BE2C (cell line): Measurements from ENCODE around the gene SSBP3.

Source experiments
- DNase-seq: peaks from one replicate; pipeline ENCODE4 v3.0.0-alpha.2; 2020
- H3K27me3 ChIP-seq: fragments of 250-450 bp; sonication (Bioruptor Pico); 2 replicates; pipeline ENCODE4 v1.5.1; 2020; ENCODE audit warnings: mild to moderate bottlenecking
- H3K36me3 ChIP-seq: fragments of 250-450 bp; sonication (Bioruptor Pico); 2 replicates; pipeline ENCODE4 v1.5.1; 2020; ENCODE audit warnings: mild to moderate bottlenecking
- H3K4me1 ChIP-seq: fragments of 250-450 bp; sonication (Bioruptor Pico); 2 replicates; pipeline ENCODE4 v1.5.1; 2020
- H3K4me3 ChIP-seq: 2 replicates; pipeline ENCODE4 v1.5.1; 2011; ENCODE audit warnings: low read depth, low read length
- H3K9me3 ChIP-seq: fragments of 250-450 bp; sonication (Bioruptor Pico); 2 replicates; pipeline ENCODE4 v1.5.1; 2020
- CTCF ChIP-seq: IDR thresholded peaks from 2 replicates; pipeline ENCODE4 v1.5.1; 2012; ENCODE audit warnings: mild to moderate bottlenecking, low read depth, low read length

SSBP3 gene

GRCh38 chr1:54413732-54414131 lies 7.5 kb upstream of the SSBP3 start:
- peaks cover 7% of the 10 kb centered on the region for H3K4me1 ChIP-seq
- no peaks in the 10 kb centered on the region for H3K9me3 ChIP-seq
- H3K4me3 ChIP-seq: no peak overlapping the region
- TF ChIP-seq CTCF: no peak
- no peaks in the 10 kb centered on the region for H3K27me3 ChIP-seq
- no peak for DNase-seq
- H3K36me3 ChIP-seq: no peaks in the 10 kb centered on the region

GRCh38 chr1:54413295-54413694 lies 7.1 kb upstream of the SSBP3 start:
- H3K9me3 ChIP-seq: no peaks in the 10 kb centered on the region
- H3K4me1 ChIP-seq: peaks cover 11% of the 10 kb centered on the region
- H3K27me3 ChIP-seq: no peaks in the 10 kb centered on the region
- no peak for DNase-seq
- H3K36me3 ChIP-seq: no peaks in the 10 kb centered on the region
- H3K4me3 ChIP-seq: no peak overlapping the region
- no peak for TF ChIP-seq CTCF

- peaks cover 17% of the 10 kb centered on the region for H3K4me1 ChIP-seq
- TF ChIP-seq CTCF: no peak
- H3K27me3 ChIP-seq: no peaks in the 10 kb centered on the region
- no peaks in the 10 kb centered on the region for H3K9me3 ChIP-seq
- DNase-seq: no peak
- H3K36me3 ChIP-seq: no peaks in the 10 kb centered on the region
- no peak overlapping the region for H3K4me3 ChIP-seq
Measured at GRCh38 chr1:54410359-54410758, 4.2 kb upstream of the SSBP3 start.

GRCh38 chr1:54409156-54410142 lies 3.3 kb upstream of the SSBP3 start:
- Histone ChIP-seq H3K27me3 (no peaks in the 10 kb centered on the region), H3K4me3 (no peak overlapping the region), H3K36me3 (no peaks in the 10 kb centered on the region), H3K4me1 (peaks cover 17% of the 10 kb centered on the region), H3K9me3 (no peaks in the 10 kb centered on the region)
- no peak for DNase-seq
- TF ChIP-seq CTCF: no peak

GRCh38 chr1:54408147-54409066 lies 2.2 kb upstream of the SSBP3 start:
- no peak for TF ChIP-seq CTCF
- Histone ChIP-seq H3K27me3 (no peaks in the 10 kb centered on the region), H3K4me3 (no peak overlapping the region), H3K9me3 (no peaks in the 10 kb centered on the region), H3K4me1 (peaks cover 17% of the 10 kb centered on the region), H3K36me3 (peaks cover under 1% of the 10 kb centered on the region; the same call in 1 of the 2 replicates)
- no peak for DNase-seq
